Measurements from ENCODE around the gene ZFAND3.

DNA sequence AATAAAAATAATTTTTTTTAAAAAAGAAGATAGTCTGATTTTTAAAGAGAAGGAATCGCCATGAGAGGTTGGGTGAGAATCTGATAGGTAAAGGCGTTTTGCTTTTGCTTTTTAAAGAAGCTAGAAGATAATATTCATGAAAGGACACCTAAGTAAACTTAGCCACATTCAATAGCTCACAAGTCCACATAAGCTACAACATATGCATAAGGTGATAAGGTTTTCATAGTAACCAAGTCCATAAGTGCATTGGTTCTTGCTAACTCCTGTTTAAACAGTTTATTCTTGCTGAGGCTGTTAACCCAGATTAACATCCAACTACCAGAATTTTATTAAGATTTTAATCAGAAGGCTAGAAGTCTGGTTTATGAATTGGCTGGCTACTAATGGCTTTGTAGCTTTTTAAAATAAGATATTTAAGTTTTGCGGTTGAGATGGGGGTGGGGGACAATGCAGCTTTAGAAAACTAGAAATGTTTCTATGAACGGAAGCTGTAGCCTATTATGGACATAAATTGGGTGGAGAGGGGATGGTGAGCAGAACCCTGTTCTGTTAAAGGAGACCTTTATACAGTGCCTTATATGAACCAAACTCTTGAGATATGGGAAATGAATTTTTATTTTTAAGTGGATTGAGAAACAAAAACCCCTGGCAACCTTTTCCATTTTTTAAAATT is 235.1 kb downstream of the ZFAND3 start:
- TF ChIP-seq POLR2AphosphoS5 (IDR thresholded peaks at IDR 0.05) (no peak), EP300 (conservative IDR thresholded peaks at IDR 0.05; ENCODE audit: poor library complexity, severe bottlenecking) (no peak), EZH2 (IDR thresholded peaks at IDR 0.05; ENCODE audit: borderline replicate concordance, insufficient read depth, low read length, poor library complexity, severe bottlenecking) (no peak), SMC3 (conservative IDR thresholded peaks at IDR 0.05; ENCODE audit: poor library complexity) (no peak), MXI1 (conservative IDR thresholded peaks at IDR 0.05; ENCODE audit: poor library complexity, severe bottlenecking) (no peak), RAD21 (conservative IDR thresholded peaks at IDR 0.05) (no peak)
- TF ChIP-seq, protein P1, sequence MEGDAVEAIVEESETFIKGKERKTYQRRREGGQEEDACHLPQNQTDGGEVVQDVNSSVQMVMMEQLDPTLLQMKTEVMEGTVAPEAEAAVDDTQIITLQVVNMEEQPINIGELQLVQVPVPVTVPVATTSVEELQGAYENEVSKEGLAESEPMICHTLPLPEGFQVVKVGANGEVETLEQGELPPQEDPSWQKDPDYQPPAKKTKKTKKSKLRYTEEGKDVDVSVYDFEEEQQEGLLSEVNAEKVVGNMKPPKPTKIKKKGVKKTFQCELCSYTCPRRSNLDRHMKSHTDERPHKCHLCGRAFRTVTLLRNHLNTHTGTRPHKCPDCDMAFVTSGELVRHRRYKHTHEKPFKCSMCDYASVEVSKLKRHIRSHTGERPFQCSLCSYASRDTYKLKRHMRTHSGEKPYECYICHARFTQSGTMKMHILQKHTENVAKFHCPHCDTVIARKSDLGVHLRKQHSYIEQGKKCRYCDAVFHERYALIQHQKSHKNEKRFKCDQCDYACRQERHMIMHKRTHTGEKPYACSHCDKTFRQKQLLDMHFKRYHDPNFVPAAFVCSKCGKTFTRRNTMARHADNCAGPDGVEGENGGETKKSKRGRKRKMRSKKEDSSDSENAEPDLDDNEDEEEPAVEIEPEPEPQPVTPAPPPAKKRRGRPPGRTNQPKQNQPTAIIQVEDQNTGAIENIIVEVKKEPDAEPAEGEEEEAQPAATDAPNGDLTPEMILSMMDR (IDR thresholded peaks at IDR 0.05; ENCODE audit: poor library complexity, severe bottlenecking) = no peak

Data from neural cell (in vitro differentiated cells).